Measurements from ENCODE around the gene ZEB2.

The ZEB2 gene

DNA sequence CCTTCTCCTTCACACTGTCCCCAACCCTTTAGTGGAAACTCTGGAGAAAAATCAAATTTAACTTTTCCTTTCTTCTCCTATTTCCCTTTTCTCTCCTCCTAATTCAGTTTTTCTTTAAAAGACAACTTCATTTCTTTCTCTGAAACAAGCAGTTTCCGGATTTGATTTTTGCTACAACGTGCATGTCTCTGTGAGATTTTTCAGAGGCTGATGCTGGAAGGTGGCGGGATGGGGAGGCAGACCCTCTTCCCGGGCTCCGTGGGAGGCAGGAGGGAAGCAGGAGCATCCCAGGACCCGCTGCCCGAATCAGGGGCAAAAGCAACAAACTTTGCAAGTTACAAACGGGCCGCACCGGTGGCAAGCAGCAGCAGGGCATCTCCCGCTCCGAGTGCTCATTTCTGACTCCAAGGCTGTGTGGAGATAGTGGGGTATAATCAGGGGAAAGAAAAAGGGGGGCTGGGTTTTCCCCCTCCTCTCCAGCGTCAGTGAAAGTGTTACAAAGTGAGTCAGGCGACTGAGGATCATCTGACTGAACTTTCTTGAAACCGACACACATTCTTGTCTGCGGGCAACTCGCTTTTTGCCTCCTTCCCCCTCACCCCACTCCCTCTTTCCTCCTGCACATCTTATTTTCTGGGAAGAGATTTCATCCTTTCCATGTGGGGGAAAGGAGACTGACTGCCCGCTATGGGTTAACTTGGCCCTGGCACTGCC lies 6.4 kb downstream of the ZEB2 start:
- no peak overlapping the region for H3K9ac ChIP-seq (ENCODE audit: low read length)

DNA sequence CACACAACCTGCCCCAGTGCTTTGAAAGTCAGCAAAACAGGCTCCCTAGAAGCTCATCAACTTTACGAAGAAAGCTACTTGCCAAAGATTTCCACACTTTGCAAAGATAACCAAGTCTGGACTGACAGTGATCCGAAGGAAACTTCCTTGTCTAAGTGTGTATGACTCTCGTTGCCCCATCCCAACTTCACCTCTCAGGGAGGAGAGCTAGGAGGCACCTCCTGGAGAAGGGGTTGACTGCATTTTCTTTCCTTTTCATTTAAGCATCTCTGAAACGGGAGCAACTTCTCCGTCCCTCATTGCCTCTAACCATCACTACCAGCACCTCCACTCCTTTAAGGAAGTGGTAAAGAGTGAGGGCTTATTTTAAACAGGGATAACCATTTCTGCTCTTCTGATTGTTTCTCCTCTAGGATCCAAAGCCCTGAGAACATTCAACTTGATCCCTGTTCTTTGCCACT lies 7.0 kb downstream of the ZEB2 start:
- Histone ChIP-seq H3K79me2 (ENCODE audit: insufficient read depth, low read length) (no peaks in the 10 kb centered on the region), H2AFZ (ENCODE audit: low read depth, low read length, severe bottlenecking) (no peak overlapping the region), H3K9me2 (replicated peaks; ENCODE audit: insufficient read depth, low read length) (no peaks in the 10 kb centered on the region), H3K9me3 (ENCODE audit: insufficient read depth, low read length) (no peaks in the 10 kb centered on the region), H3K4me2 (ENCODE audit: low read depth, low read length, poor library complexity, severe bottlenecking) (no peak overlapping the region), H3K27me3 (ENCODE audit: low read length) (no peaks in the 10 kb centered on the region), H3K4me3 (ENCODE audit: insufficient read depth, low read length, poor library complexity, severe bottlenecking) (no peak overlapping the region), H3F3A (ENCODE audit: insufficient read depth) (no peaks in the 10 kb centered on the region), H3K9ac (ENCODE audit: low read length) (no peak overlapping the region), H3K27ac (ENCODE audit: low read depth, low read length) (no peak overlapping the region), H3K36me3 (ENCODE audit: low read length) (no peaks in the 10 kb centered on the region), H4K20me1 (ENCODE audit: low read depth, low read length) (no peaks in the 10 kb centered on the region)
- no peak for TF ChIP-seq EZH2phosphoT487 (conservative IDR thresholded peaks at IDR 0.05; ENCODE audit: low read length)
- TF ChIP-seq, protein P1, sequence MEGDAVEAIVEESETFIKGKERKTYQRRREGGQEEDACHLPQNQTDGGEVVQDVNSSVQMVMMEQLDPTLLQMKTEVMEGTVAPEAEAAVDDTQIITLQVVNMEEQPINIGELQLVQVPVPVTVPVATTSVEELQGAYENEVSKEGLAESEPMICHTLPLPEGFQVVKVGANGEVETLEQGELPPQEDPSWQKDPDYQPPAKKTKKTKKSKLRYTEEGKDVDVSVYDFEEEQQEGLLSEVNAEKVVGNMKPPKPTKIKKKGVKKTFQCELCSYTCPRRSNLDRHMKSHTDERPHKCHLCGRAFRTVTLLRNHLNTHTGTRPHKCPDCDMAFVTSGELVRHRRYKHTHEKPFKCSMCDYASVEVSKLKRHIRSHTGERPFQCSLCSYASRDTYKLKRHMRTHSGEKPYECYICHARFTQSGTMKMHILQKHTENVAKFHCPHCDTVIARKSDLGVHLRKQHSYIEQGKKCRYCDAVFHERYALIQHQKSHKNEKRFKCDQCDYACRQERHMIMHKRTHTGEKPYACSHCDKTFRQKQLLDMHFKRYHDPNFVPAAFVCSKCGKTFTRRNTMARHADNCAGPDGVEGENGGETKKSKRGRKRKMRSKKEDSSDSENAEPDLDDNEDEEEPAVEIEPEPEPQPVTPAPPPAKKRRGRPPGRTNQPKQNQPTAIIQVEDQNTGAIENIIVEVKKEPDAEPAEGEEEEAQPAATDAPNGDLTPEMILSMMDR (IDR thresholded peaks at IDR 0.05; ENCODE audit: insufficient read depth, low read length, poor library complexity, severe bottlenecking) = no peak

More for the DNA sequence above, 6.4 kb downstream of the ZEB2 start:
- Histone ChIP-seq H3K27ac (ENCODE audit: low read depth, low read length) (no peak overlapping the region), H2AFZ (ENCODE audit: low read depth, low read length, severe bottlenecking) (no peak overlapping the region), H3K27me3 (ENCODE audit: low read length) (no peaks in the 10 kb centered on the region), H3K36me3 (ENCODE audit: low read length) (no peaks in the 10 kb centered on the region), H3K4me3 (ENCODE audit: insufficient read depth, low read length, poor library complexity, severe bottlenecking) (no peak overlapping the region), H3K4me2 (ENCODE audit: low read depth, low read length, poor library complexity, severe bottlenecking) (no peak overlapping the region), H4K20me1 (ENCODE audit: low read depth, low read length) (no peaks in the 10 kb centered on the region), H3K9me3 (ENCODE audit: insufficient read depth, low read length) (no peaks in the 10 kb centered on the region), H3K9me2 (replicated peaks; ENCODE audit: insufficient read depth, low read length) (no peaks in the 10 kb centered on the region), H3K79me2 (ENCODE audit: insufficient read depth, low read length) (no peaks in the 10 kb centered on the region), H3F3A (ENCODE audit: insufficient read depth) (no peaks in the 10 kb centered on the region)
- TF ChIP-seq EZH2phosphoT487 (conservative IDR thresholded peaks at IDR 0.05; ENCODE audit: low read length) = no peak
- TF ChIP-seq, protein P1 (IDR thresholded peaks at IDR 0.05; ENCODE audit: insufficient read depth, low read length, poor library complexity, severe bottlenecking) = no peak

DNA sequence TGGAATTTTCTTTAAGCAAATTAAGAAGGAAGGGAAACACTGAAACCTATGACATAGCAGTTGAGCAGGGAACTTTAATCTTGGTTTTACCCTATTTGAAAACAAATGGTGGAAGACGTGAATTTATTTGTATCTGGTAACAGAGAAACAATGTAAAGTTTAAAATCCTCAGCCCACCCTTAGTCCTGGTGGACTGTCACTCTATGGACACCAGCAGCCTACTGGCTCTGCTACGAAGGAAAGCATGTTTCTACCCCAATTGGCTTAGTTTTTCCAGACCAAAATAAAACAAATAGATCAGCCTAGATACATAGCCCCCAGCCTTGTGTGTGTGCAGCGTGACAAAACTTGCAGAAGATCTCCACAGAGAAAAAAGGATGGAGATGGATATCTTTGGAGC lies 7.4 kb downstream of the ZEB2 start:
- H3K9ac ChIP-seq (ENCODE audit: low read length) = no peak overlapping the region
- no peak overlapping the region for H3K4me3 ChIP-seq (ENCODE audit: insufficient read depth, low read length, poor library complexity, severe bottlenecking)
- TF ChIP-seq EZH2phosphoT487 (conservative IDR thresholded peaks at IDR 0.05; ENCODE audit: low read length) = no peak
- TF ChIP-seq, protein P1 (IDR thresholded peaks at IDR 0.05; ENCODE audit: insufficient read depth, low read length, poor library complexity, severe bottlenecking) = no peak
- H3K79me2 ChIP-seq (ENCODE audit: insufficient read depth, low read length) = no peaks in the 10 kb centered on the region
- H3K9me3 ChIP-seq (ENCODE audit: insufficient read depth, low read length) = no peaks in the 10 kb centered on the region
- no peak overlapping the region for H3K27ac ChIP-seq (ENCODE audit: low read depth, low read length)
- no peaks in the 10 kb centered on the region for H3K36me3 ChIP-seq (ENCODE audit: low read length)
- H4K20me1 ChIP-seq (ENCODE audit: low read depth, low read length) = no peaks in the 10 kb centered on the region
- H3F3A ChIP-seq (ENCODE audit: insufficient read depth) = no peaks in the 10 kb centered on the region
- H2AFZ ChIP-seq (ENCODE audit: low read depth, low read length, severe bottlenecking) = no peak overlapping the region
- H3K27me3 ChIP-seq (ENCODE audit: low read length) = no peaks in the 10 kb centered on the region
- H3K4me2 ChIP-seq (ENCODE audit: low read depth, low read length, poor library complexity, severe bottlenecking) = no peak overlapping the region
- H3K9me2 ChIP-seq (replicated peaks; ENCODE audit: insufficient read depth, low read length) = no peaks in the 10 kb centered on the region

Measured in SU-DHL-6 (cell line).